Mesenchymal stem cell (in vitro differentiated cells and primary cell): ENCODE results near the gene CCDC40.

Experiments used
- DNase-seq: peaks from one replicate; pipeline ENCODE4 v3.0.0-alpha.2; 2013
- H2AFZ ChIP-seq: one replicate; pipeline ENCODE4 v1.6.1; 2013; ENCODE audit warnings: low read depth, mild to moderate bottlenecking, control low read depth, inconsistent platforms, low read length, moderate library complexity
- H2AK5ac ChIP-seq: 2 replicates; pipeline ENCODE4 v1.6.1; 2013; ENCODE audit warnings: low read length, moderate library complexity, mild to moderate bottlenecking, inconsistent platforms; ENCODE audit not compliant: severe bottlenecking
- H2BK120ac ChIP-seq: one replicate; pipeline ENCODE4 v1.6.1; 2013; ENCODE audit warnings: low read depth, mild to moderate bottlenecking, inconsistent platforms, low read length, moderate library complexity
- H2BK12ac ChIP-seq, 2 experiments: one replicate each; pipeline ENCODE4 v1.6.1; 2013; ENCODE audit warnings: inconsistent platforms in 2 of 2, low read length in 2 of 2, mild to moderate bottlenecking in 2 of 2, moderate library complexity in 2 of 2, control low read depth in 1 of 2
- H2BK15ac ChIP-seq: one replicate; pipeline ENCODE4 v1.6.1; 2013; ENCODE audit warnings: mild to moderate bottlenecking, low read depth, inconsistent platforms; ENCODE audit not compliant: poor library complexity, severe bottlenecking
- H2BK5ac ChIP-seq: 2 replicates; pipeline ENCODE4 v1.6.1; 2013; ENCODE audit warnings: low read depth, mild to moderate bottlenecking, low read length, control low read depth, inconsistent platforms; ENCODE audit not compliant: poor library complexity, severe bottlenecking
- H3K14ac ChIP-seq, 2 experiments: one replicate each; pipeline ENCODE4 v1.6.1; 2013; ENCODE audit warnings: inconsistent platforms in 2 of 2, low read length in 2 of 2, control low read depth in 1 of 2, mild to moderate bottlenecking in 1 of 2, moderate library complexity in 1 of 2
- H3K18ac ChIP-seq, 2 experiments: one replicate each; pipeline ENCODE4 v1.6.1; 2013; ENCODE audit warnings: inconsistent platforms in 2 of 2, low read length in 2 of 2, control low read depth in 1 of 2, low read depth in 1 of 2, mild to moderate bottlenecking in 1 of 2
- H3K23ac ChIP-seq, 2 experiments: one replicate each; pipeline ENCODE4 v1.6.1; 2013; ENCODE audit warnings: inconsistent platforms in 2 of 2, low read length in 2 of 2, mild to moderate bottlenecking in 2 of 2, moderate library complexity in 2 of 2, control low read depth in 1 of 2
- H3K27ac ChIP-seq: 2 replicates; pipeline ENCODE4 v1.5.1; 2013; ENCODE audit warnings: mild to moderate bottlenecking, moderate library complexity, low read length, control low read depth, inconsistent platforms; ENCODE audit not compliant: poor library complexity, severe bottlenecking
- H3K27me3 ChIP-seq, 2 experiments: 2 replicates each; pipeline versions ENCODE4 v1.6.1 to v1.7.0; 2013; ENCODE audit warnings: low read length in 2 of 2, mild to moderate bottlenecking in 2 of 2, moderate library complexity in 2 of 2, control low read depth in 1 of 2, inconsistent platforms in 1 of 2; ENCODE audit not compliant: control insufficient read depth in 1 of 2, insufficient read depth in 1 of 2
- H3K36me3 ChIP-seq, 2 experiments: 2 replicates each; pipeline versions ENCODE4 v1.6.1 to v1.7.0; 2013; ENCODE audit warnings: low read length in 2 of 2, control low read depth in 1 of 2, inconsistent platforms in 1 of 2, low read depth in 1 of 2, mild to moderate bottlenecking in 1 of 2; ENCODE audit not compliant: insufficient read depth in 2 of 2, control insufficient read depth in 1 of 2
- H3K4ac ChIP-seq, 2 experiments: one replicate each; pipeline ENCODE4 v1.6.1; 2013; ENCODE audit warnings: inconsistent platforms in 2 of 2, low read length in 2 of 2, mild to moderate bottlenecking in 2 of 2, moderate library complexity in 2 of 2, control low read depth in 1 of 2, low read depth in 1 of 2
- H3K4me1 ChIP-seq: 2 replicates; pipeline ENCODE4 v1.6.1; 2013; ENCODE audit warnings: low read depth, low read length, control low read depth; ENCODE audit not compliant: control insufficient read depth, insufficient read depth
- H3K4me2 ChIP-seq: 2 replicates; pipeline ENCODE4 v1.6.1; 2013; ENCODE audit warnings: low read length, mild to moderate bottlenecking, inconsistent platforms; ENCODE audit not compliant: poor library complexity, severe bottlenecking
- H3K4me3 ChIP-seq, 2 experiments: 2 replicates each; pipeline versions ENCODE4 v1.5.1 to v1.7.0; 2013; ENCODE audit warnings: low read length in 2 of 2, mild to moderate bottlenecking in 2 of 2, control low read depth in 1 of 2, low read depth in 1 of 2; ENCODE audit not compliant: insufficient read depth in 1 of 2
- H3K79me1 ChIP-seq: replicated peaks from 2 replicates; pipeline ENCODE4 v1.6.1; 2013; ENCODE audit warnings: mild to moderate bottlenecking, control low read depth, low read length, inconsistent platforms; ENCODE audit not compliant: poor library complexity, severe bottlenecking
- H3K9ac ChIP-seq: 2 replicates; pipeline ENCODE4 v1.7.0; 2013; ENCODE audit warnings: mild to moderate bottlenecking, low read length, moderate library complexity
- H3K9me3 ChIP-seq: 2 replicates; pipeline ENCODE4 v1.7.0; 2013; ENCODE audit warnings: mild to moderate bottlenecking, low read length; ENCODE audit not compliant: control insufficient read depth
- H4K8ac ChIP-seq: one replicate; pipeline ENCODE4 v1.6.1; 2013; ENCODE audit warnings: inconsistent platforms, mild to moderate bottlenecking, low read length, moderate library complexity
- H4K91ac ChIP-seq: one replicate; pipeline ENCODE4 v1.6.1; 2013; ENCODE audit warnings: mild to moderate bottlenecking, low read length, inconsistent platforms
- WGBS: methylation state at CpG from one replicate; pipeline ENCODE4 v1.1.7; 2013; ENCODE audit warnings: mixed read lengths; 5-methylcytosine and 5-hydroxymethylcytosine counted together

The CCDC40 gene

GRCh38 chr17:80119271-80119791 is 82.9 kb downstream of the CCDC40 start:
- WGBS, result 95% methylated on average over 22 of the region's 24 CpGs
- no peak for DNase-seq
- no peak overlapping the region for H2AK5ac ChIP-seq

DNA sequence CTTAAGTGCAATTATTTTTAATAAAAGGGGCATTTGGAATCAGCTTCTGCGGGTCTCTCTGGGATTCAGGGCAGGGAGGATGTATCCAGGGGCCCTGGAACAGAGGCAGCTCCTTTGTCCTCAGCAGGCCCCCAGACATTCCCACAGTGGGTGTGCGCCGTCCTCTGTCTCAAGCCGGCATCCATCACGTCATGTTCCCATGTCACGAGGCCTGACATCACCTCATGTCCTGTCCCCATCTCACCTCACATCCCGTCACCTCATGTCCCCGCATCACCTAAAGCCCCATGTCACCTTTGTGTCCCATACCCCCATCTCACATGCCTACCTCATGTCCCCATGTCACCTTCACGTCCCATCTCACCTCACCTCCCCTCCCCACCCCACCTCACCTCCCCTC is 83.4 kb downstream of the CCDC40 start:
- H3K9ac ChIP-seq, result no peak overlapping the region
- H3K27ac ChIP-seq, result no peak overlapping the region
- no peak overlapping the region for H2BK12ac ChIP-seq
- H3K4me1 ChIP-seq, result peaks cover 18% of the 10 kb centered on the region
- no peak overlapping the region for H4K8ac ChIP-seq
- 95% methylated on average over 9 of the region's 9 CpGs for WGBS
- H3K18ac ChIP-seq, result no peak overlapping the region
- no peak overlapping the region for H2AFZ ChIP-seq
- H3K9me3 ChIP-seq, result no peaks in the 10 kb centered on the region
- no peak overlapping the region for H4K91ac ChIP-seq
- no peak overlapping the region for H3K23ac ChIP-seq
- no peaks in the 10 kb centered on the region for H3K79me1 ChIP-seq
- H2BK120ac ChIP-seq, result no peak overlapping the region
- DNase-seq, result no peak
- H3K36me3 ChIP-seq, result peaks cover 5 to 6% of the 10 kb centered on the region in 2 experiments
- H2BK5ac ChIP-seq, result no peak overlapping the region
- peaks cover 0 to 3% of the 10 kb centered on the region in 2 experiments for H3K27me3 ChIP-seq
- no peak overlapping the region for H3K4me2 ChIP-seq
- H3K4me3 ChIP-seq, result no peak overlapping the region
- H2AK5ac ChIP-seq, result no peak overlapping the region
- H2BK15ac ChIP-seq, result no peak overlapping the region
- no peak overlapping the region for H3K4ac ChIP-seq
- no peak overlapping the region for H3K14ac ChIP-seq

More at GRCh38 chr17:80119271-80119791, 82.9 kb downstream of the CCDC40 start:
- Histone ChIP-seq H3K4me3 (no peak overlapping the region), H3K18ac (no peak overlapping the region), H3K27me3 (peaks cover 0 to 3% of the 10 kb centered on the region in 2 experiments), H2BK15ac (no peak overlapping the region), H3K4ac (no peak overlapping the region), H2BK5ac (no peak overlapping the region), H4K91ac (no peak overlapping the region), H3K23ac (no peak overlapping the region), H3K4me2 (no peak overlapping the region), H3K27ac (no peak overlapping the region), H2BK120ac (no peak overlapping the region), H2BK12ac (no peak overlapping the region), H4K8ac (no peak overlapping the region), H3K79me1 (no peaks in the 10 kb centered on the region), H2AFZ (no peak overlapping the region), H3K36me3 (peaks cover 5 to 6% of the 10 kb centered on the region in 2 experiments), H3K9ac (no peak overlapping the region), H3K9me3 (no peaks in the 10 kb centered on the region), H3K4me1 (peaks cover 14% of the 10 kb centered on the region), H3K14ac (no peak overlapping the region)

- Histone ChIP-seq H2BK15ac (no peak overlapping the region), H3K4ac (no peak overlapping the region), H3K4me1 (peaks cover 12% of the 10 kb centered on the region), H3K23ac (no peak overlapping the region), H3K27me3 (peaks cover 0 to 3% of the 10 kb centered on the region in 2 experiments), H4K91ac (no peak overlapping the region), H3K18ac (no peak overlapping the region), H4K8ac (no peak overlapping the region), H3K4me3 (no peak overlapping the region), H2AK5ac (no peak overlapping the region), H3K9ac (no peak overlapping the region), H2AFZ (no peak overlapping the region), H3K36me3 (peaks cover 4 to 6% of the 10 kb centered on the region in 2 experiments), H2BK120ac (no peak overlapping the region), H3K14ac (peak overlapping the region in 1 of 2 experiments; percentile 22), H3K27ac (no peak overlapping the region), H3K9me3 (no peaks in the 10 kb centered on the region), H2BK5ac (no peak overlapping the region), H3K79me1 (no peaks in the 10 kb centered on the region), H3K4me2 (no peak overlapping the region), H2BK12ac (no peak overlapping the region)
- DNase-seq, result no peak
- 91% methylated on average over 17 of the region's 17 CpGs for WGBS
Measured at GRCh38 chr17:80122026-80122575, 85.7 kb downstream of the CCDC40 start.

DNA sequence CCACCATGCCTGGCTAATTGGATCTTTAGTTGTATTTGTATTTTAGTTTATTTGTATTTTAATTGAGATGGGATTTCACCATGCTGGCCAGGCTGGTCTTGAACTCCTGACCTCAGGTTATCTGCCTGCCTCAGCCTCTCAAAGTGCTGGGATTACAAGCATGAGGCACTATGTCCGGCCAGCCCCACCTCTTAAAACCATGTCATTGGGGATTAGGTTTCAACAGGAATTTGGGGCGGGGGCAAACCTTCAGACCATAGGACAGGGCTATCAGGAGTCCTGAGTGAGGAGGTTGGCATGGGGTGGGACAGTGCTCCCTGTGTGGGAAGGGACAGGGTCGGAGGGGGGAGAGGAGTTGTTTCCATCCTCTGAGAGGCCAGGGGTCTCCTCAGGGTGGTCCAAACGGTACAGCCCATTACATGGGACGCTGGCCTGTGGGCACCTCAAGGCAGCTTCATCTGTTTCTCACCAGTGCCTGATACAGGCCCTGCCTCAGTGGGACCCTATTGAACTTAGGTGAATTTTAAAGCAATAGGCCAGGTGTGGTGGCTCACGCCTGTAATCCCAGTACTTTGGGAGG is 86.6 kb downstream of the CCDC40 start:
- no peak overlapping the region for H2BK12ac ChIP-seq
- no peak overlapping the region for H2AFZ ChIP-seq
- H3K79me1 ChIP-seq, result no peaks in the 10 kb centered on the region
- no peak overlapping the region for H2BK120ac ChIP-seq
- no peak overlapping the region for H3K9ac ChIP-seq
- H2BK15ac ChIP-seq, result no peak overlapping the region
- peaks cover 3 to 4% of the 10 kb centered on the region in 2 experiments for H3K27me3 ChIP-seq
- H4K91ac ChIP-seq, result no peak overlapping the region
- no peak overlapping the region for H2AK5ac ChIP-seq
- no peak overlapping the region for H3K4ac ChIP-seq
- H3K23ac ChIP-seq, result no peak overlapping the region
- no peak overlapping the region for H4K8ac ChIP-seq
- no peak overlapping the region for H3K18ac ChIP-seq
- no peak overlapping the region for H3K4me3 ChIP-seq
- H2BK5ac ChIP-seq, result no peak overlapping the region
- H3K4me2 ChIP-seq, result no peak overlapping the region
- H3K14ac ChIP-seq, result no peak overlapping the region
- WGBS, result 92% methylated on average over 5 of the region's 6 CpGs
- H3K9me3 ChIP-seq, result no peaks in the 10 kb centered on the region
- no peak overlapping the region for H3K27ac ChIP-seq
- DNase-seq, result no peak
- H3K36me3 ChIP-seq, result peaks cover 0 to 6% of the 10 kb centered on the region in 2 experiments
- H3K4me1 ChIP-seq, result peaks cover 9% of the 10 kb centered on the region
